Activated CD4-positive, alpha-beta T cell treated with anti-CD3 and anti-CD28 coated beads, Interleukin-2, amount 50 U/mL, for 16 hours (primary cell): Measurements from ENCODE around the gene KPNA6.
A peak's percentile ranks its signal among the peaks of the same experiment; 100 is the strongest.
"Not testable (repeated sequence)": the region's sequence is repeated elsewhere in the genome, so short reads cannot be mapped to it uniquely, and the experiment has no call there.

ENCODE experiments used
- DNase-seq: peaks from one replicate; pipeline ENCODE4 v3.0.0-alpha.2; 2020

Gene KPNA6

GRCh38 chr1:32143302-32143695 lies 35.4 kb downstream of the KPNA6 start:
- DNase-seq, result not testable (repeated sequence)

GRCh38 chr1:32144033-32144432 lies 36.2 kb downstream of the KPNA6 start:
- no peak for DNase-seq

GRCh38 chr1:32147799-32148198 lies 39.9 kb downstream of the KPNA6 start:
- DNase-seq, result not testable (repeated sequence)

GRCh38 chr1:32150847-32151246 lies 43.0 kb downstream of the KPNA6 start:
- no peak for DNase-seq

GRCh38 chr1:32151319-32151787 lies 43.5 kb downstream of the KPNA6 start:
- DNase-seq, result no peak

- DNase-seq, result no peak
Measured at GRCh38 chr1:32159189-32159588, 51.3 kb downstream of the KPNA6 start.

GRCh38 chr1:32163405-32163804 lies 55.5 kb downstream of the KPNA6 start:
- no peak for DNase-seq

- not testable (repeated sequence) for DNase-seq
Measured at GRCh38 chr1:32165633-32166032, 57.8 kb downstream of the KPNA6 start.

- no peak for DNase-seq
Measured at GRCh38 chr1:32170991-32171390, 63.1 kb downstream of the KPNA6 start.

- no peak for DNase-seq
Measured at GRCh38 chr1:32172621-32173245, 64.9 kb downstream of the KPNA6 start.

GRCh38 chr1:32178380-32179192 lies 70.7 kb downstream of the KPNA6 start:
- no peak for DNase-seq

GRCh38 chr1:32179193-32179442 lies 71.3 kb downstream of the KPNA6 start:
- DNase-seq, result no peak

- DNase-seq, result peak; percentile 95
Measured at GRCh38 chr1:32179443-32180185, 71.8 kb downstream of the KPNA6 start, which contains the start of gene TXLNA. TSS of gene TXLNA (plus strand) at chr1:32179675. CDS start at chr1:32180346, 671 bp downstream.

GRCh38 chr1:32180186-32181060 lies 72.6 kb downstream of the KPNA6 start:
- DNase-seq, result peak; percentile 72

GRCh38 chr1:32181065-32181464 lies 73.2 kb downstream of the KPNA6 start:
- no peak for DNase-seq

- DNase-seq, result no peak
Measured at GRCh38 chr1:32181563-32181962, 73.7 kb downstream of the KPNA6 start.

GRCh38 chr1:32182060-32182459 lies 74.2 kb downstream of the KPNA6 start:
- no peak for DNase-seq

GRCh38 chr1:32184650-32185049 lies 76.8 kb downstream of the KPNA6 start:
- no peak for DNase-seq

- no peak for DNase-seq
Measured at GRCh38 chr1:32186077-32186476, 78.2 kb downstream of the KPNA6 start.

- DNase-seq, result no peak
Measured at GRCh38 chr1:32186491-32186890, 78.6 kb downstream of the KPNA6 start.

GRCh38 chr1:32187850-32188249 lies 80.0 kb downstream of the KPNA6 start:
- DNase-seq, result no peak

- DNase-seq, result no peak
Measured at GRCh38 chr1:32192220-32192948, 84.5 kb downstream of the KPNA6 start.
